HG03025 (cell line): ENCODE data around the gene TBCD.

Source experiments
- ATAC-seq: cut with Tn5 transposase; IDR thresholded peaks from one replicate; pipeline ENCODE4 v1.9.1; 2021; ENCODE audit warnings: mild to moderate bottlenecking, moderate library complexity; ENCODE audit not compliant: unreplicated experiment, low FRiP score

TBCD gene

DNA sequence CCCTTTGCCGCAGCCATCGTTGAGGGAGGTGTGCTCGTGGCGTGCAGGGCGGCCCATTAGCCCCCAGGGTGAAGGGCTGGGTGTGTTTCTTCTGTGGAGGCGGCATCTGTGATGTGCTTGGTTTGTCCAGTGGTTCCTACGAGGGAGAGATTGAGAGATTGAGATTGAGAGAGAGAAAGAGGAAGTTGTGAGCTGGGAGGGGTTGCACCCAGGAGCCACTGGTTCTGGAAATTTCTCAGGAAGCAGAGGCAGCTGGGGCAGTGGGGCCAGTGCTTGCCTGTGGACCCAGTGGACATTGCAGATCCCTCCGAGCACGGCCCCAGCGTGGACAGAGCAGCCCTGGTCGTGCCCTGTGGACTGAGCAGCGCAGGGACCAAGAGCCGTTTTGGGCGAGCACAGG lies 160.0 kb downstream of the TBCD start:
- ATAC-seq = no peak

DNA sequence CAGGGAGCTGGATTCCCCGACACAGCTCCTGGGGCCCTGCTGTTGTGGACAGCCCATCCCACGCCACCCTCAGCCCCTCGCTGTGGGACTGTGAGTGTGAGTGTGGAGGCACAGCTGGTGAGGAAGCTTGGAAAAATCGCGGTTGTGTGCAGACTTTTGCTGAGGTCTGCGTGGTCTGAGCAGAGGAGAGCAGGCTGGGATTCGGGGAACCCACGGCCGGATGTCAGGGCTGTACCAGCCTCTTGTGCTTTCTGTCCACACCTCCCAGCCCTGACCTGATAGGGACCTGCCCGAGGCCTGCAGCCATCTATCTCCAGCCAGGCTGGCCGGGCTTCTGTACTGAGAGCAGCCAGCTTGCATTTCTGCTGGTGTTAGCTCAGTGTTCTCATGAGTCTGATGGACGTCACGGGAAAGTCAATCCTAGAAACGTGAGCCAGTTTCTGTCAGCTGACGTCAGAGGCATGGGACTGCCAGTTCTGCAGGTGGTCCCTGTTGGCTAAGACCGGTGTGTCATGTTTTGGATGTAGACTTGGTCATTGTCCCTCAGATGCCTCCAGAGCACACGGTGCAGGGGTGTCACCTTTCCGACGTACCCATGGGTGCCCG lies 160.7 kb downstream of the TBCD start:
- no peak for ATAC-seq

DNA sequence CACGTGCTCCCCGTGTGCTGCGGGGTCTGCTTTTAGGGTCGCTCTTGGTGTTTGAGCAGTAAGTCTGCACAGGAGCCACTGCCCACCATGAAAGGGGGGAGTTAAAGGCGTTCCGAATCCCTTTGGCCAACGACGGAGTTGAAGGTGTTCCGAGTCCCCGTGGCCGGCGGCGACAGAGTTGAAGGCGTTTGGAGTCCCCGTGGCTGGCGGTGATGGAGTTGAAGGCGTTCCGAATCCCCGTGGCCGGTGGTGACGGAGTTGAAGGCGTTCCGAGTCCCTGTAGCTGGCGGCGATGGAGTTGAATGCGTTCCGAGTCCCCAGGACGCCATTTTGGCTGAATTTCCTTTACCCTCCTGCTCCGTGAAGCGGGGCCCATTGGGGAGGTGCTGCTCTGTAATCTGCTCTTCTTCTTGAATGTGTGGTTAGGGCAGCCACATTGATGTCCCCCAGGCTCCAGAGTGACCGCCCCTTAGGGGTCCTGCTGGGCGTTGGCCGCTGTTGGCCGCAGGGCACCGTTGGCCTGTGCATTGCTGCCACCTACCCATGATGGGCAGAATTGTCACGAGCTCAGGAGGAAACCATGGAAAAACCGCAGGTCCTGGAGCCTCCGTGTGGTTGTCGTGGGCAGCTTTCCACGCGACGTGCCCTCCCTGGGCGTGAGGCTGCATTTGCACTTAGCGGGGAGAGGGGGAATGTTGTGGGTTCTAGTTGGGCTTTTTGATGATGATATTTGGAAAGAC lies 161.6 kb downstream of the TBCD start:
- no peak for ATAC-seq

DNA sequence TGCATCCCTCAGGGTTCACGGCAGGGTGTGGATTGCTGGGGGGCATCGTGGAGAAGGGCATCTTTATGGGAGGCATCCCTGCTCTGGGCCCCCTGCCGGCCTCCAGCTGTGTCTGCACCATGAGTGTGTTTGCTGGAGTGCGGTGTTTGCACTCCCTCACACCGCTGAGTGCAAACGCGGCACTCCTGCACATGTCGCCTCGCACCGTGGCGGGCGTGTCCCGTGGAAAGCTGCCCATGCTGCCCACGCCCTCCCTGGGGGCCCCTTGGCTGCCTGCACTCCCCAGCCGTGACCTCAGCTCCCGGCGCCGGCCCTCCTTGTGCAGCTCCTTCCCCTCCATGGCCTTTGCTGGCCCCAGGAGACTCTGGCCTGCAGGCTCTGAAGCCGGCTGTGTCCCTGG lies 162.5 kb downstream of the TBCD start:
- ATAC-seq = no peak

DNA sequence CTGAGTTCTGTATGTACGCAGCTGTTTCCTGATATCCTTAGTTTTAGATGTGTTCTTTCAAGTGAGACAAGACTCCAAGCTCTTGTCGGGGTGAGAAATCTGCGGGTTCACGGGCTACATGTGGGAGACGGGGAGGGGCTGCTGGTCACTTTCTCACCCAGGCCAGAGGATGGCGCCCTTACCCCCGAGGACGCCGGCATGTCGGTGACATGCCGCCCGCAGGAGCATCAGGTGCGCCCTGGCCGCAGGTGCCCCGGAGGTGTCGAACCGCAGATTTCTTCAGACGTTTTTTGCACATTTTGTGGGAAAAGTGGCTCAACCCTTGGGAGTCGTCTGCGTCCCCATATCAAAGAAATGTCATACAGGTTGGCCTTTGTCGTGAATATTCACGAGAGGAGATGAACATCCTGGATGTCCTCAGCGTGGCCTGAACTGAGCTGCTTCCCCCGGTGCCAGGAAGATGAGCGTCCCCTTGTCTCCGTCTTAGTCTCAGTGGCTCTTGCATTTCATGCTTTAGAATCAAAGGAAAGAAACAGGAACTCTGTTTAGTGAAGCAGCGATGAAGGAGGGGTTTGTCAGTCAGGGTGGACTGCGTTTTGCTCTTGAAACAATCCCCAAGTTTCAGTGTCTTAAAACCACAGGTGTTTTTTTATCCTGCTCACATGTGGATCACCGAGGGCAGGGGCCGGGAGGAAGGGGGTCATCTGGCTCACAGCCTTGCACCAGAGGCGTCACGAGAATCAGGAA lies 163.3 kb downstream of the TBCD start:
- no peak for ATAC-seq

DNA sequence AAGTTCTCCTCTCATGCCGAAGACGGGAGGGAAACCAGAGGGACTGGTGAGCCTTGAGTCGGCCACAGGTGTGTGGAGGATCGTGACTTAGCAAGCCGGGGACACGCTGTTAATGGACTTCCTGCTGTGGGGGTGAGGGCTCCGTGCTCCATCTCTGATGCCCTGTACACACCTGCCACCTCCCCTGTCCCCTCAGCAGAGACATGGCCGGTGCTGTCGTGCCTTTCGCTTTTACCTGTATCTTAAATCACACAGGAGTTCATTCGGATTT lies 163.8 kb downstream of the TBCD start:
- ATAC-seq = no peak

DNA sequence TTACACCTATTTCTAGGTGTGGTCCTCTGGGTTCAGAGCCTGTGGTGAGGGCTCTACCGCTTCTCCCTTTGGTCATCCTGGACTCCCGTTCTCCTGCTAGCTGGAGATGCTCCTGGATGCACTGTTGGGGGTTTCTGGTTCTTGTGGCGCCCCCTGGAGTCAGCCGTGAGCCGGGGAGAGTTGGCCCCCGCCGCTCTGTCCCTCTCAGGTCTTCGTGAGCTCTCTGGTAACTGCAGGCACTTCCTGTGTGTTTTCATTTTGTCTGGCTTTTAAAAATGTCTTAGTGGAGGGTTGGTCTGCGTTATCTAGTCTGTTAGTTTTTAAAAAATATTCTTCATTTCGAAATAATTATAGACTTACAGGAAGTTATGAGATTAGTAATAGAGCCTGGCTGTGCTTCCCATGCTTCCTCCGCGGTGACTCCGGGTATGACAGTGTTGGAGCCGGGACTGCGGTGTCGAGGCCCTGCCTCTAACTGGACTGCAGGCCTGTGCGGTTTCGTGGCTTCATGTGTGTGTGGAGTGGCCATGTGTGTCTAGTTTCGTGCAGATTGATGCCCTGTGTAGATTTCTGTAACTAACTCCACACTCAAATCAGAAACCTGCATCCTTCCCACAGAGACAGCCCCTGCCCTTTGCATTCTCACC lies 166.0 kb downstream of the TBCD start:
- no peak for ATAC-seq

DNA sequence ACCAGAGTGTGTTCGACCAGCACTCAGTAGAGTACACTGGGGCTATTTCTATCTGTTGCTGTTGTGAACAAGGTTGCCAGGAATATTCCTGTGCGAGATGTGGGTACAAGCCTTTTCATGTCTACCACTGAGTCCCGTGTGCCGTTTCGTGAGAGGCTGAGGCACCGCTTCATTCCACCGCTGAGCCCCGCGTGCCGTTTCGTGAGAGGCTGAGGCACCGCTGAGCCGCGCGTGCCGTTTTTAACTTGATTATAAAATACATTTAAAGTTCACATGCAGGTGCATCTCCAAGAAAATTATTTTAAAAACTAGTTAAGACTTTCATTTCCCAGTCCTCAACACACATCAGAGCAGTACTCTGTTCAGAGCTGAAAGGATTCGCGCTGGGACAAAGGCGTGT lies 166.6 kb downstream of the TBCD start:
- ATAC-seq = no peak

DNA sequence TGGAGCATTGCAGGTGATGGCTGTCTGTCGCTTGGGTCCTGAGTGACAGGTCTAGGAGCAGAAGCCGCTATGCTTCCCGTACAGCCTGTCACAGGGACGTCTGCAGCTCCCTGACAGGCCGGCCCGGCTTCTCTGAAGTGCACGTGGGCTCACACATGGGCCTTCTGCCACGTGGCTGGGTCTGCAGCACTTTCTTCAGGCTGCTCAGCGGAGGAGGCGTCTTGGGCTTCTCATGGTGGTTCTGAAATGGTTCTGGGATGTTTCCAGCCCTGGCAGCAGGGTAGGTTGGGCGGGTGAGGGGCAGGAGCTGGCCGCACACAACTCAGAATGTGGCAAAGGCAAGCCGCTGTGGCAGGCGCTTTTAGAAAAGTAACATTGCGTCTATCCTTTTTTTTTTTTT lies 168.3 kb downstream of the TBCD start:
- ATAC-seq = no peak

DNA sequence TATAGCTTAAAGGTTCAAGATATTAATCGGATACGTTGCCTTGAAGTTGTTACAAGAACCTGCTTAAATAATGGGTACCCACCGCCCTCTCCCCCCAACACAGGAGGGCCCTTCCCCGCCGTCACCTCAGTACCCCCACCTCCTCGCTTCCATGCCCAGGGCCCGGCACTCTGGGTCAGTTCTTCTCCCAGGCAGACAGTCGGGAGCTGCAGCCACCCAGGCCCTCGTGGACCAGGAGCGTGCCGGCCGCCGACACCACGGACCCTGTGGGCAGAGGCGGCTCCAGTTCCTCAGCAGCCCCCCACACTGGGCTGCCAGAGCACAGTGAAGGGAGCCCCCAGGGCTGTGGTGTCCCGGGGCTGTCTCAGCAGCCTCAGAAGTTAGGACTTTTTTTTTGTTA lies 168.8 kb downstream of the TBCD start:
- ATAC-seq = no peak

DNA sequence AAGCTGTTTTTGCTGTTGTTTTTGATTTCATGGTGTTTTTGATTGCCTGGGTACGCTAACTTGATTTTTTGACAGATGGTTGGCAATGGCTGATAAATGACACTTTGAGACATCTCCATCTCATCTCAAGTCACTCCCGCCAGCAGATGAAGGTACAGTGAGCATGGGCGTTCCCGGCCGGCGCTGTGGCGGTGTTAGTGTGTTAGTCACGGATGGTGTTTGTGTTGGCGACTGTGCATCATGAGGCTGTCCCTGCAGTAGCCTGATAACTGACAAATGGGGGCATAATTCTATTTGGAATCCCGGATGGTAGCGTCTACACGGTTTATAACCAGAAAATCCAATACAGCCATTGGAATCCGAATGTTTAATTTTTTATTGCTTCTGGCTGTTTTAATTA lies 169.6 kb downstream of the TBCD start:
- no peak for ATAC-seq

DNA sequence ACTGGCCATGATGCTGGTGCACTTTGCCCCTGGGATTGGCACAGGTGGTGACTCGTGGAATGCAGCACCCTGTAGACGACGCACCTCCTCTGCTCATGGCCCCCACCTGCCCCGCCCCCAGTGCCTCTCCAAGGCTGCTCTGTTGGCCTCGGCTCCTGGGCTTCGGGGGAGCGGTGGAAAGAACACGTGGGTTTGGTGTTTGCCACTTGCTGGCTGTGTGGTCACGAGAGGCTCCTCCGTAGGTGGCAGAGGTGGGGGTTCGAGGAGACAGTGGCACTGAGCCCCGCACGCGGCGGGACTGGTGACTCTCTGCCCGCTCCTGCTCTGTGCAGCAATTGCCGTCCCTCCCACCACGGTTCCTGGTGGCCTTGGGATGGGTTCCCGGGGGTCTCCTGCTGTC lies 170.8 kb downstream of the TBCD start:
- no peak for ATAC-seq

DNA sequence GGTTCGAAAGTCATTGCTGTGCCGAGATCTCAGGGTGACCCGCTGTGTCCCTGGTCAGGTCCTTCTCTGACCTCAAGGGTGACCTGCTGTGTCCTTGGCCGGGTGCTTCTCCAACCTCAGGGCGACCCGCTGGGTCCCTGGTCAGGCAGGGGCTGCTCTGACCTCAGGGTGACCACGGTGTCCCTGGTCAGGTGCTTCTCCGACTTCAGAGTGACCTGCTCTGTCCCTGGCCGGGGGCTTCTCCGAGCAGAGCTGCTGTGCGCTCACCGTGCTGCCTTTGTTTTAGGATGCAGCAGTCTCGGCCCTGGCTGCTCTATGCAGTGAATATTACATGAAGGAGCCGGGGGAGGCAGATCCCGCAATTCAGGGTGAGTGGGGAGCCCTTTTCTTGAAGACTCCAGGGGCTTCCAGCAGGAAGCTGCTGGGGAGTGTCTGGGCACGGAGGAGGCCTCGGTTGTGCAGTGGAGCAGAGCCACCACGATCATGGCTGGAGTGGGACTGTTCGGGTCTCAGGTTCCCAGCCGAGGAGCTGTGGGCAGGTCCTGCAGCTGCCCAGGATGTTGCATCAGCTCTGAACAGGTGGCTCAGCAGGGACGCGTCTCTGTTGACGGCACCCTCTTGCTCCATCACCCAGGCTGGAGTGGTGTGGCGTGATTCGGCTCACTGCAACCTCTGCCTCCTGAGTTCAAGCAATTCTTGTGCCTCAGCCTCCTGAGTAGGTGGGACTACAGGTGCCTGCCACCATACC lies 171.7 kb downstream of the TBCD start:
- ATAC-seq = no peak

DNA sequence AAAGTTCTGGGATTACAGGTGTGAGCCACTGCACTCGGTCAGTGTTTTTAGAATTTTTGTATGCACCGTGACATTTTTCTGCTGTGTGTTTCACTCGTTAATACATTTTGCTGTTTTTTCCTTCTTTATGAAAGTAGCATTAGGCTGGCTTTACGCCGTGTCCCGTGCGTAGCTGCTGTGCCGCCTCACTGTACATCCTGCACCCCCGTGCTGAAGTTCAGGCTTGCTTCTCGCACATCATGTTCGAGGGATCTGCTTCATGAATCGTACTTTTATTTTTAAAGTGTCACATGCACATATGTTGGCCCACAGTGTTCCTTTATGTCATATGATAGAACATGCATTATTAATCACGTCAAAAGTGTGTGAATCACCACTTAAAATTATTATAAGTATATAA lies 172.3 kb downstream of the TBCD start:
- no peak for ATAC-seq

DNA sequence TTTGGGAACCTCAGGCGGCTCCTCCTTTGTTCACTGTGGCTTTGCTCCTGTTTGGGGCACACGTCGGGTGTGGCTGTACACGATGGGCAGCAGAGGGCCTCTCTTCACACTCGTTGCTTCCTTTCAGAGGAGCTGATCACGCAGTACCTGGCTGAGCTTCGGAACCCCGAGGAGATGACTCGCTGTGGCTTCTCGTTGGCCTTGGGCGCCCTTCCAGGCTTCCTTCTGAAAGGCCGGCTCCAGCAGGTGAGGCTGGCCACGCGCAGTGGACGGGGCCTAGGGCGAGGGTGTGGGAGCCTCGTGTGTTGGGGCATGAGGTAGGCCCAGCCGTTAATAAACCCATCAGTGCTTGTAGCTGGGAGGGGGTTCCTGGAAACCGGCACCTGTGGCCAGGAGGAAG lies 172.9 kb downstream of the TBCD start:
- ATAC-seq = no peak

DNA sequence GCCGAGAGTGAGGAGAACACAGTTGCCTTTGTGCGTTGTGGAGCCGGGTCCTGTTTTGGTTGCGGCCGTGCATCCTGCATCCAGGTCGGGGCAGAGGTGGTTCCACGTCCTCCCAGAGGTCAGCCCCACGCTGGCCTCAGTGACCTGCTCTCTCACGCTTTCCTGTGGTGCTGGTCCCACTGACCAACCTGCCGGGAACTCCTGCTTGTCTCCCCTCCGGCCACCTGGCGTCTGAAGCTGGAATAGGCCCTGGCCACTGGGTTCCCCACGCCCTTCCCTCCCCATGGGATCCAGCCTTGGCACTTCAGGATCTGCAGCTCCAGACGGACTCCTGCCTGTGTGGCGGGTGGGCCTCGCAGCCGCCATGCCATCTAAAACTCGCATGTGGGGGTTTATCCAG lies 173.5 kb downstream of the TBCD start:
- no peak for ATAC-seq

DNA sequence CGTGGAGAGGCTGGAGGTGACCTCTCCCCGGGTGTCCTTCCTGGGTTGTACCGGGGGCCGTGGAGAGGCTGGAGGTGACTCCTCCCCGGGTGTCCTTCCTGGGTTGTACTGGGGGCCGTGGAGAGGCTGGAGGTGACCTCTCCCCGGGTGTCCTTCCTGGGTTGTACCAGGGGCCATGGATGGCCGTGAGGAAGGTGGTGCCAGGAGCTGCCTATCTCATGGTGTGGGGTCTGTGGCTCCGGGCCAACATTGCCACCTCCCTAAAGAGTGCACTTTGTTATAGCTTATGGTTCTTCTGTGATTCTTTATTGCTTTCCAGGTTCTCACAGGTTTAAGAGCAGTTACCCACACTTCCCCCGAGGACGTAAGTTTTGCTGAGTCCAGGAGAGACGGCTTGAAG lies 174.2 kb downstream of the TBCD start:
- ATAC-seq = no peak

DNA sequence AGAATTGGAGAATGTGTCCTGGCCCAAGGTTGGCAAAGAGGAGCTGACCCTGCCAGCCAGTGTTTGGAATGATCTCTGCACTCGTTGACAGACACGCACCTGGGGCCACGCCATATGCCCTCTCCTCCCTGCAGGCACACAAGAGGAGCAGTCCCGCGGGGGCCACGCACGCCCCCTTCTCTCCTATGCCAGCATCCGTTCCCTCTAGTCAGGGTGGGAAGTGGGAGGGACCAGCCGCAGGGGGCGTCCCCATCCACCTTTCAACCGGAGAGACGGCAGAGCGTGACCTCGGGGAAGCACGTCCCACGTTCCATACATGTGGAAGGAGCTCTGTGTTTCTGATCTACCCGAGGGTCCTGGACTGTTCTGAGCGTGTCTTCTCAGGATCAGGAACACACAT lies 174.9 kb downstream of the TBCD start:
- ATAC-seq = no peak

DNA sequence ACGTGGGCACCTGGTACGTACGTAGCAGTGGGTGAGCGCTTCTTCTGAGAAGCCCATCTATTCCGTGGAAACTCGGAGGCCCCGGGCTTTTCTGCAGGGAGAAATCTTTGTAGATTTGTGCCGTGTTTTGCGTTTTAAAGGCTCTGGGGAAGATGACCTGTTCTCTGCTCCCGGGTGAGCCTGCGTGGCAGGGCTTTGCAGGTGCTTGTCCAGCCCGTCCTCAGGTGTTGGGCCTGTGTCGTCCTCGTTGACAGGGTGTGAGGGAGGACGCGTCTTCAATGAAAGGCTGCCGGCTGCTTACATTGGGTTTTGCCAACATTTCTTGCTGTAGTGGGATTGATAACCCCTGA lies 175.4 kb downstream of the TBCD start:
- ATAC-seq = no peak

DNA sequence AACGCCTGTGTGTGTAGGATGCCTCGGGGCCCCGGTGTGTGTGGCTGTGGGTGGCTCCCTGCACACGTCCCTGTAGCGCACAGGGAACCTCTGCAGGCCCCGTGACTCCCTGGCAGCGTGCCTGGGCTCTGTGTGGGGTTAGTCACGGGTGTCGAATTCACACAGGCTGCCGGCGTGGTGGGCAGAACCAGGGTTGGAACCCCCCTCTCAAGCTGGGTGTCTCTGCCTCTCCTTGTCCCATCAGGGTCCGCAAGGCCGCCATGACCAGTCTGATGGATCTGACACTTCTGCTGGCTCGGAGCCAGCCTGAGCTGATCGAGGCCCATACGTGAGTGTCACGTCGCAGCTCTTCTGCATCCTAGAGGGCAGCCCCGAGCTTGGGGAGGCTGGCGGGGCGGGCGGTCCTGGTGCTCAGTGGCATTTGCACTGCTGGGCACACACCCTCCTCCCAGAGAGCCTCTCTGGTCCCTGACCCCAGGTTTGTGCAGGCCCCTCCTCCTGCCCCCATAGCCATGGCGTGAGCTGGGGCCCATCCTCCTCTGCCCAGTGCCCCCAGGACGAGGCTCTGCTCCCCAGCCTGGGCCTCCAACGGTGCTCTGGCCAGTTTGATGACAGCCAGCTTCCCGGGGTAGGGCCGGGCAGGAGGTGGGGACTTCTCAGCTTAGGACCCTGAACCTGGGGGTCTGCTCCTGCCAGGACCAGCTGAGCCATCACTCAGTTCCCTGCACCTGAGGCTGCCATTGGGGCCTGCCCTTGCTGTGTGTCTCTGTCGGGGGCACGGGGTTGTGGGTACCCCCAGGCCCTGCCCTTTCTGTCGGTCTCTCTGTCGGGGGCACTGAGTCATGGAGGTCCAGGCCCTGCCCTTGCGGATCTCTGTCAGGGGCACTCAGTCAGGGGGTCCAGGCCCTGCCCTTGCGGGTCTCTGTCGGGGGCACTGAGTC lies 176.1 kb downstream of the TBCD start:
- ATAC-seq = no peak
